B cell (primary cell): ENCODE results near the gene LAMA2. TPM values are rescaled to one million over a fixed set of nuclear protein-coding genes. Genes with fewer than 3 reads are reported as not detected.

Source experiments
- ATAC-seq: fragments of 200-7000 bp; cut with Tn5 transposase; one replicate; pipeline ENCODE4 v1.10.0; 2021; ENCODE audit warnings: low read depth, mild to moderate bottlenecking, moderate number of reproducible peaks, moderate library complexity
- CTCF ChIA-PET: fragments of 350-600 bp; sonication (Branson Sonifier 250); formaldehyde crosslinking; loops from one replicate; lab custom pipeline; 2021; ENCODE audit warnings: antibody characterized with exemption, inconsistent platforms; lab: Charles Lee
- POLR2A ChIA-PET: fragments of 350-600 bp; sonication (Branson Sonifier 250); formaldehyde crosslinking; loops from one replicate; lab custom pipeline; 2021; ENCODE audit warnings: antibody characterized with exemption; lab: Charles Lee
- DNase-seq: peaks from one replicate; pipeline ENCODE4 v3.0.0; 2013
- H2AFZ ChIP-seq: 2 replicates; pipeline ENCODE4 v1.6.1; 2012; ENCODE audit warnings: mild to moderate bottlenecking, low read depth, low read length; ENCODE audit not compliant: insufficient read depth, poor library complexity, severe bottlenecking
- H3K27ac ChIP-seq, 2 donors: 1 replicate in 1 of 2; 2 replicates in 1 of 2; pipeline ENCODE4 v1.5.1; 2012 to 2013; ENCODE audit warnings: low read length in 2 of 2, mild to moderate bottlenecking in 2 of 2, moderate library complexity in 1 of 2
- H3K27me3 ChIP-seq, 4 experiments: fragments of 200-600 bp in 1 of 4; sonication (generic) in 1 of 4; replicated peaks in 1 of 4; 1 replicate in 2 of 4; 2 replicates in 2 of 4; pipeline versions ENCODE4 v1.6.1 to v1.7.0; 2013 to 2016; ENCODE audit warnings: low read length in 3 of 4, mild to moderate bottlenecking in 2 of 4, mixed read lengths in 1 of 4, moderate library complexity in 1 of 4; ENCODE audit not compliant: insufficient read depth in 4 of 4, control insufficient read depth in 3 of 4; ENCODE audit errors: control extremely low read depth in 1 of 4
- H3K36me3 ChIP-seq, 2 experiments: replicated peaks in 1 of 2; 1 replicate in 1 of 2; 2 replicates in 1 of 2; pipeline versions ENCODE4 v1.6.1 to v1.7.1; 2013; ENCODE audit warnings: low read length in 1 of 2; ENCODE audit not compliant: insufficient read depth in 2 of 2, control insufficient read depth in 1 of 2; ENCODE audit errors: control extremely low read depth in 1 of 2, extremely low read depth in 1 of 2
- H3K4me1 ChIP-seq, 2 donors: fragments of 200-600 bp in 1 of 2; sonication (generic) in 1 of 2; 1 replicate in 1 of 2; 2 replicates in 1 of 2; pipeline versions ENCODE4 v1.5.1 to v1.6.1; 2013 to 2017; ENCODE audit warnings: low read length in 2 of 2; ENCODE audit not compliant: control insufficient read depth in 2 of 2, insufficient read depth in 2 of 2
- H3K4me2 ChIP-seq: replicated peaks from 2 replicates; pipeline ENCODE3; 2012; ENCODE audit warnings: mild to moderate bottlenecking, low read depth, low read length; ENCODE audit not compliant: poor library complexity, severe bottlenecking
- H3K4me3 ChIP-seq, 5 experiments: fragments of 200-600 bp in 1 of 5; sonication (generic) in 1 of 5; 1 replicate in 3 of 5; 2 replicates in 2 of 5; pipeline versions ENCODE4 v1.5.1 to v1.7.0; 2011 to 2016; ENCODE audit warnings: low read length in 4 of 5, mild to moderate bottlenecking in 4 of 5, low read depth in 2 of 5, control low read depth in 1 of 5, moderate library complexity in 1 of 5; ENCODE audit not compliant: insufficient read depth in 1 of 5; ENCODE audit errors: control extremely low read depth in 1 of 5, extremely low read depth in 1 of 5
- H3K79me2 ChIP-seq: fragments of 200-600 bp; sonication (generic); one replicate; pipeline ENCODE4 v1.6.0; 2016; ENCODE audit warnings: low read length; ENCODE audit not compliant: control insufficient read depth, insufficient read depth
- H3K9ac ChIP-seq: fragments of 200-600 bp; sonication (generic); 2 replicates; pipeline ENCODE4 v1.6.1; 2017; ENCODE audit warnings: mild to moderate bottlenecking, low read length, moderate library complexity
- H3K9me3 ChIP-seq, 3 donors: one replicate each; pipeline versions ENCODE4 v1.6.1 to v1.7.1; 2013; ENCODE audit warnings: low read length in 2 of 3; ENCODE audit not compliant: control insufficient read depth in 2 of 3, insufficient read depth in 1 of 3; ENCODE audit errors: control extremely low read depth in 1 of 3
- H4K20me1 ChIP-seq: 2 replicates; pipeline ENCODE4 v1.6.0; 2012; ENCODE audit warnings: mild to moderate bottlenecking, low read length; ENCODE audit not compliant: insufficient read depth, control insufficient read depth, poor library complexity, severe bottlenecking
- H3K27ac Mint-ChIP-seq: one replicate; pipeline ENCODE4 v1.8.0; 2021; ENCODE audit warnings: mixed read lengths
- H3K27me3 Mint-ChIP-seq: one replicate; pipeline ENCODE4 v1.8.0; 2021; ENCODE audit warnings: mixed read lengths
- H3K4me1 Mint-ChIP-seq: one replicate; pipeline ENCODE4 v1.8.0; 2021; ENCODE audit warnings: mixed read lengths
- H3K4me3 Mint-ChIP-seq: one replicate; pipeline ENCODE4 v1.8.0; 2021; ENCODE audit warnings: mixed read lengths
- H3K9me3 Mint-ChIP-seq: one replicate; pipeline ENCODE4 v1.8.0; 2022; ENCODE audit warnings: mixed read lengths; ENCODE audit not compliant: insufficient read depth
- EZH2 ChIP-seq: IDR thresholded peaks from 2 replicates; pipeline ENCODE4 v1.6.1; 2012; ENCODE audit warnings: borderline replicate concordance, low read depth, mild to moderate bottlenecking, moderate library complexity, low read length; ENCODE audit not compliant: insufficient read depth, poor library complexity, severe bottlenecking
- WGBS: methylation state at CpG from one replicate; pipeline ENCODE4 v1.1.5; 2013; ENCODE audit warnings: missing lambda C conversion rate; ENCODE audit not compliant: insufficient coverage; 5-methylcytosine and 5-hydroxymethylcytosine counted together
- intact Hi-C: fragments of 100-400 bp; cut with micrococcal nuclease; formaldehyde crosslinking; loops from one replicate; pipeline ENCODE4 v1.10.0; 2022
- polyA plus RNA-seq: library from polyadenylated mRNA; depleted of rRNA; stranded (reverse); fragments of >200 nt; gene quantifications from 2 replicates; pipeline ENCODE4 v1.2.3, GENCODE V29; 2012
- total RNA-seq, 2 donors: library from RNA; stranded (reverse); fragments of 120-200 nt in 1 of 2; gene quantifications; 1 replicate in 1 of 2; 2 replicates in 1 of 2; pipeline versions ENCODE4 v1.2.3 to v1.2.4, GENCODE V29; 2013 to 2022
- TF ChIP-seq, protein P1 (sequence below): fragments of 200-600 bp; IDR thresholded peaks from one replicate; pipeline ENCODE4 v1.8.0; 2022; ENCODE audit warnings: antibody characterized with exemption, mild to moderate bottlenecking

The LAMA2 gene
- total and polyA plus RNA-seq, 2 donors (not counting 1 experiment from before 2014, with no cell fraction given), result 0.16 TPM; not detected in 1

DNA sequence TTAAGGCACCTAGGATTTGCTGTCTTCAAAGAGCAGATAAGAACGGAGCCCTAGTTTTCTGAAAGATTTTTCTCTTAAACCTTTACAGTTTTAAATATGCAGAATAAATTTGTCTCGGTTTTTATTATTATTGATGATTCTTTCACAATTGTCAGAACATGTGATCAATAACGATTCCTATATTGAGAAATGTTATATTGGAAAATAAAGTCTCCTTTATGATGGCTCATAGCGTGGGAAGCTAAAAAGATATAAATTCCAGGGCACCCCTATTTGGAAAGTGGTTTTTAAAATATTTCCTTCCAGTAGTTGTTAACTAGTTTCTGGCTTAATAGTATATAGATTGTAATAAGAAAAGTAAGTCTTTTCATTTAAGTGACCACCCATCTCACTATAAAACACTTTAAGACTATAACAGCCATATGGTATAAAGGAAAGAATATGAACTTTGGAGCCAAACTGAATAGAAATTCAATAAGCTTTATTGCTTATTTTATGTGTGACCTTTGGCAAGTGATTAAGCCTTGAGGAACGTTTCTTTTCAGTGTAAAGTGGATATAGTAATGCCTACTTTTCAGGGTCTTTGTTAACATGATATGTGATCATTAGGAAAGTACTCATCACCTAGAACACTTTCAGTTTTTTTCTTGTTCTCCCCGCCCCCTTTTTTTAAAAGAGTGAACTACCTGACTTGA, 369.6 kb downstream of the LAMA2 start:
- no peaks in the 10 kb centered on the region for H4K20me1 ChIP-seq
- H3K4me3 Mint-ChIP-seq, result no peak overlapping the region
- no peaks in the 10 kb centered on the region for H3K79me2 ChIP-seq
- peaks cover 4% of the 10 kb centered on the region for H3K4me1 Mint-ChIP-seq
- H3K27me3 Mint-ChIP-seq, result peaks cover 16% of the 10 kb centered on the region
- POLR2A ChIA-PET, result no interaction called here
- H2AFZ ChIP-seq, result no peak overlapping the region
- ATAC-seq, result no peak
- H3K9me3 Mint-ChIP-seq, result no peaks in the 10 kb centered on the region
- no peak for DNase-seq
- H3K27me3 ChIP-seq, result no peaks in the 10 kb centered on the region
- TF ChIP-seq, protein P1, sequence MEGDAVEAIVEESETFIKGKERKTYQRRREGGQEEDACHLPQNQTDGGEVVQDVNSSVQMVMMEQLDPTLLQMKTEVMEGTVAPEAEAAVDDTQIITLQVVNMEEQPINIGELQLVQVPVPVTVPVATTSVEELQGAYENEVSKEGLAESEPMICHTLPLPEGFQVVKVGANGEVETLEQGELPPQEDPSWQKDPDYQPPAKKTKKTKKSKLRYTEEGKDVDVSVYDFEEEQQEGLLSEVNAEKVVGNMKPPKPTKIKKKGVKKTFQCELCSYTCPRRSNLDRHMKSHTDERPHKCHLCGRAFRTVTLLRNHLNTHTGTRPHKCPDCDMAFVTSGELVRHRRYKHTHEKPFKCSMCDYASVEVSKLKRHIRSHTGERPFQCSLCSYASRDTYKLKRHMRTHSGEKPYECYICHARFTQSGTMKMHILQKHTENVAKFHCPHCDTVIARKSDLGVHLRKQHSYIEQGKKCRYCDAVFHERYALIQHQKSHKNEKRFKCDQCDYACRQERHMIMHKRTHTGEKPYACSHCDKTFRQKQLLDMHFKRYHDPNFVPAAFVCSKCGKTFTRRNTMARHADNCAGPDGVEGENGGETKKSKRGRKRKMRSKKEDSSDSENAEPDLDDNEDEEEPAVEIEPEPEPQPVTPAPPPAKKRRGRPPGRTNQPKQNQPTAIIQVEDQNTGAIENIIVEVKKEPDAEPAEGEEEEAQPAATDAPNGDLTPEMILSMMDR, result peak; percentile 51
- TF ChIP-seq EZH2, result no peak
- no peaks in the 10 kb centered on the region for H3K9me3 ChIP-seq
- intact Hi-C loops, result loop anchor here (2.0 to 10.0 kb wide), 4 partner anchors 112 to 1516 kb away; no protein-coding TSS in a partner anchor
- CTCF ChIA-PET, result interaction anchor here (0.8 to 3.2 kb wide), 9 partner anchors 9 to 1515 kb away, joined by 3 to 12 read pairs (median 6); no protein-coding TSS in a partner anchor
- no CpG with 5 or more reads among the region's 6 CpGs for WGBS
- no peak overlapping the region for H3K4me2 ChIP-seq
- no peak overlapping the region for H3K9ac ChIP-seq
- no peaks in the 10 kb centered on the region for H3K4me1 ChIP-seq
- no peak overlapping the region for H3K27ac Mint-ChIP-seq
- no peak overlapping the region for H3K4me3 ChIP-seq
- H3K27ac ChIP-seq, result no peak overlapping the region
- no peaks in the 10 kb centered on the region for H3K36me3 ChIP-seq

DNA sequence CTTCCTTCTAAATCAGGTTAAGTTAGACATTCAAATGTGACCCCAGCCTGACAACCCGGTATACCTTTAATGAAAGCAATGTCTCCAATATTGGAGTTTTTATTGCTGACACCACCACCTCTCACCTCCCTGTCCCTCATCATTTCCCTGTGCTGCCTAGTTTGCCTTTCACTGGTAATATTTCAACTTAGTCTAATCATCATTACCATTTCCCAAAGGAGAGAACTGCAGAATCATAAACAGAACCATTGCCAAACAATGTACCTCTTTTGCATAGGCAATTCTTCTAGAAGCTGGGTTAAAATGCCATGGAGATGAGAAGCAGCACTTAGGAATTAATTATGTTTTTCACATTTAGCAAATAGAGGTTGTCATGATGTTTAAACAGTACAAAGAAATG, 370.3 kb downstream of the LAMA2 start:
- Mint-ChIP-seq H3K4me1 (peaks cover 4% of the 10 kb centered on the region), H3K9me3 (no peaks in the 10 kb centered on the region), H3K4me3 (no peak overlapping the region), H3K27me3 (peaks cover 16% of the 10 kb centered on the region), H3K27ac (no peak overlapping the region)
- Histone ChIP-seq H3K36me3 (no peaks in the 10 kb centered on the region), H3K9me3 (no peaks in the 10 kb centered on the region), H3K4me2 (no peak overlapping the region), H3K9ac (no peak overlapping the region), H4K20me1 (no peaks in the 10 kb centered on the region), H3K27me3 (no peaks in the 10 kb centered on the region), H3K79me2 (no peaks in the 10 kb centered on the region), H3K4me3 (no peak overlapping the region), H2AFZ (no peak overlapping the region), H3K27ac (no peak overlapping the region), H3K4me1 (no peaks in the 10 kb centered on the region)
- DNase-seq, result no peak
- CTCF ChIA-PET, result interaction anchor here (0.7 to 3.2 kb wide), 5 partner anchors 10 to 445 kb away, joined by 4 to 12 read pairs (median 9); no protein-coding TSS in a partner anchor
- WGBS, result 38% methylated on average over 1 of the region's 1 CpG
- intact Hi-C loops, result loop anchor here (2.0 to 10.0 kb wide), 4 partner anchors 112 to 1516 kb away; no protein-coding TSS in a partner anchor
- TF ChIP-seq EZH2, result no peak
- TF ChIP-seq, protein P1, result no peak
- no peak for ATAC-seq
- POLR2A ChIA-PET, result no interaction called here
